Measurements from ENCODE around the gene INF2.

The INF2 gene

GRCh38 chr14:104644091-104644635, 45.3 kb upstream of the INF2 start:
- TF ChIP-seq, protein P1, sequence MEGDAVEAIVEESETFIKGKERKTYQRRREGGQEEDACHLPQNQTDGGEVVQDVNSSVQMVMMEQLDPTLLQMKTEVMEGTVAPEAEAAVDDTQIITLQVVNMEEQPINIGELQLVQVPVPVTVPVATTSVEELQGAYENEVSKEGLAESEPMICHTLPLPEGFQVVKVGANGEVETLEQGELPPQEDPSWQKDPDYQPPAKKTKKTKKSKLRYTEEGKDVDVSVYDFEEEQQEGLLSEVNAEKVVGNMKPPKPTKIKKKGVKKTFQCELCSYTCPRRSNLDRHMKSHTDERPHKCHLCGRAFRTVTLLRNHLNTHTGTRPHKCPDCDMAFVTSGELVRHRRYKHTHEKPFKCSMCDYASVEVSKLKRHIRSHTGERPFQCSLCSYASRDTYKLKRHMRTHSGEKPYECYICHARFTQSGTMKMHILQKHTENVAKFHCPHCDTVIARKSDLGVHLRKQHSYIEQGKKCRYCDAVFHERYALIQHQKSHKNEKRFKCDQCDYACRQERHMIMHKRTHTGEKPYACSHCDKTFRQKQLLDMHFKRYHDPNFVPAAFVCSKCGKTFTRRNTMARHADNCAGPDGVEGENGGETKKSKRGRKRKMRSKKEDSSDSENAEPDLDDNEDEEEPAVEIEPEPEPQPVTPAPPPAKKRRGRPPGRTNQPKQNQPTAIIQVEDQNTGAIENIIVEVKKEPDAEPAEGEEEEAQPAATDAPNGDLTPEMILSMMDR (IDR thresholded peaks at IDR 0.05; ENCODE audit: low read depth, low read length), result no peak
- DNase-seq (ENCODE audit: extremely low read depth, low read depth), result no peak

- no peak for DNase-seq (ENCODE audit: extremely low read depth, low read depth)
- TF ChIP-seq, protein P1 (IDR thresholded peaks at IDR 0.05; ENCODE audit: low read depth, low read length), result no peak
These were observed 44.6 kb upstream of the INF2 start for GRCh38 chr14:104644656-104645378.

DNA sequence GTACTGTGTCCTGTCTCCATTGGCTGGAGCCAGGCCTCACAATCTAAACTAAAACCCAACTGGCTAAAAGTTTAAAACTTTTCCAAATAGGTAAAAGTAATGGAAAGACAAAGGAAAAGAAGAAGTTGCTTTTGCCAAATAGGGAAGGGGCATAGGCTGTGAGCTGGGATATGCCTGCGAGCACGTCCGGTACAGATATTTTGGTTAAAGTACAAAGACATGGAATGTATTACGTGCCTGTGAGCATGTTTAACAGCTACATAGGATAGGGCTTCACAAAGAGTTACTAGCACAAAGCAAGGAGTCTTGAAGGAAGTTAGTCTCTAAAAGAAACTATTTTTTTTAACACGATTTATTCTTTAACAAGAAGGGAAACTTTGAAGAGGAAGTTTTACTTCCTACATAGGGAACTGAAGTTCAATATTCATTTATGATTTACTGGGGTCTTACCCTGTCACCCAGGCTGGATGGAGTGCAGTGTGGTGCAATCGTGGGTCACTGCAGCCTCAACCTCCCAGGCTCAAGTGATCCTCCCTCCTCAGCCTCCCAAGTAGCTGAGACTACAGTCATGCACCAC, 41.9 kb upstream of the INF2 start:
- DNase-seq (ENCODE audit: extremely low read depth, low read depth), result no peak
- TF ChIP-seq, protein P1 (IDR thresholded peaks at IDR 0.05; ENCODE audit: low read depth, low read length), result no peak

- TF ChIP-seq, protein P1 (IDR thresholded peaks at IDR 0.05; ENCODE audit: low read depth, low read length), result peak; percentile 98
- peak; percentile 8 for DNase-seq (ENCODE audit: extremely low read depth, low read depth)
These were observed 39.1 kb upstream of the INF2 start for GRCh38 chr14:104650057-104650980.

GRCh38 chr14:104650981-104651875, 38.2 kb upstream of the INF2 start:
- no peak for DNase-seq (ENCODE audit: extremely low read depth, low read depth)
- TF ChIP-seq, protein P1 (IDR thresholded peaks at IDR 0.05; ENCODE audit: low read depth, low read length), result no peak

- TF ChIP-seq, protein P1 (IDR thresholded peaks at IDR 0.05; ENCODE audit: low read depth, low read length), result no peak
- DNase-seq (ENCODE audit: extremely low read depth, low read depth), result no peak
These were observed 37.5 kb upstream of the INF2 start for GRCh38 chr14:104651876-104652260.
